Liver (tissue), 9 donors: ENCODE measurements around the gene SP7. TPM values are rescaled to one million over a fixed set of nuclear protein-coding genes. Genes with fewer than 3 reads are reported as not detected.
A peak's percentile ranks its signal among the peaks of the same experiment; 100 is the strongest.

Source experiments
- DNase-seq: peaks from one replicate; pipeline ENCODE4 v3.0.0-alpha.2; 2017; ENCODE audit warnings: low spot score
- H3K27ac ChIP-seq, 2 donors: one replicate each; pipeline ENCODE4 v1.7.0; 2013; ENCODE audit warnings: inconsistent platforms in 2 of 2, low read length in 2 of 2, control low read depth in 1 of 2, low read depth in 1 of 2, mild to moderate bottlenecking in 1 of 2
- H3K27me3 ChIP-seq, 4 donors: one replicate each; pipeline versions ENCODE4 v1.6.1 to v1.7.0; 2013; ENCODE audit warnings: low read length in 3 of 4, inconsistent platforms in 1 of 4, mild to moderate bottlenecking in 1 of 4, moderate library complexity in 1 of 4; ENCODE audit not compliant: control insufficient read depth in 4 of 4, insufficient read depth in 4 of 4
- H3K36me3 ChIP-seq, 4 donors: one replicate each; pipeline versions ENCODE4 v1.6.1 to v1.7.0; 2013; ENCODE audit warnings: low read length in 3 of 4, mild to moderate bottlenecking in 3 of 4, low read depth in 1 of 4, moderate library complexity in 1 of 4; ENCODE audit not compliant: control insufficient read depth in 4 of 4, insufficient read depth in 3 of 4
- H3K4me1 ChIP-seq, 4 donors: one replicate each; pipeline versions ENCODE4 v1.6.1 to v1.7.0; 2013; ENCODE audit warnings: low read length in 3 of 4, mild to moderate bottlenecking in 3 of 4, moderate library complexity in 1 of 4; ENCODE audit not compliant: control insufficient read depth in 4 of 4, insufficient read depth in 4 of 4
- H3K4me3 ChIP-seq, 3 donors: one replicate each; pipeline versions ENCODE4 v1.6.1 to v1.7.0; 2013; ENCODE audit warnings: low read length in 3 of 3, control low read depth in 1 of 3, low read depth in 1 of 3, mild to moderate bottlenecking in 1 of 3
- H3K9ac ChIP-seq, 2 donors: one replicate each; pipeline ENCODE4 v1.7.0; 2013; ENCODE audit warnings: low read length in 2 of 2, mild to moderate bottlenecking in 2 of 2, moderate library complexity in 2 of 2, control low read depth in 1 of 2, low read depth in 1 of 2
- H3K9me3 ChIP-seq, 4 donors: one replicate each; pipeline versions ENCODE4 v1.6.1 to v1.7.0; 2013; ENCODE audit warnings: low read length in 3 of 4; ENCODE audit not compliant: control insufficient read depth in 4 of 4
- ATF3 ChIP-seq: IDR thresholded peaks from 2 replicates; pipeline ENCODE4 v1.6.1; 2016; ENCODE audit warnings: antibody characterized with exemption
- CTCF ChIP-seq: fragments of 150-350 bp; IDR thresholded peaks from 2 replicates; pipeline ENCODE4 v1.5.1; 2017; ENCODE audit warnings: improper control_type of control experiment, low read depth, low read length; ENCODE audit not compliant: missing input control
- EGR1 ChIP-seq, 2 donors: IDR thresholded peaks; 2 replicates each; pipeline ENCODE4 v1.6.1; 2016 to 2018; ENCODE audit warnings: antibody characterized with exemption in 2 of 2, low read depth in 2 of 2
- FOXA1 ChIP-seq: IDR thresholded peaks from 2 replicates; pipeline ENCODE4 v1.6.1; 2016; ENCODE audit warnings: antibody characterized with exemption
- FOXA2 ChIP-seq: IDR thresholded peaks from 2 replicates; pipeline ENCODE4 v1.6.1; 2016; ENCODE audit warnings: antibody characterized with exemption
- GABPA ChIP-seq, 2 donors: IDR thresholded peaks in 1 of 2; conservative IDR thresholded peaks in 1 of 2; 2 replicates each; pipeline ENCODE4 v1.6.1; 2016; ENCODE audit warnings: antibody characterized with exemption in 2 of 2, mild to moderate bottlenecking in 1 of 2, moderate library complexity in 1 of 2
- HNF4A ChIP-seq, 2 donors: conservative IDR thresholded peaks; 2 replicates each; pipeline ENCODE4 v1.6.1; 2016; ENCODE audit warnings: antibody characterized with exemption in 2 of 2, mild to moderate bottlenecking in 2 of 2
- HNF4G ChIP-seq: IDR thresholded peaks from 2 replicates; pipeline ENCODE4 v1.6.1; 2016; ENCODE audit warnings: antibody characterized with exemption
- JUND ChIP-seq, 2 donors: IDR thresholded peaks; 2 replicates each; pipeline ENCODE4 v1.6.1; 2016; ENCODE audit warnings: antibody characterized with exemption in 2 of 2
- MAX ChIP-seq: IDR thresholded peaks from 2 replicates; pipeline ENCODE4 v1.6.1; 2016; ENCODE audit warnings: antibody characterized with exemption
- NR2F2 ChIP-seq: IDR thresholded peaks from 2 replicates; pipeline ENCODE4 v1.6.1; 2016; ENCODE audit warnings: antibody characterized with exemption
- RAD21 ChIP-seq, 2 donors: IDR thresholded peaks; 2 replicates each; pipeline ENCODE4 v1.6.1; 2016; ENCODE audit warnings: antibody characterized with exemption in 2 of 2, mild to moderate bottlenecking in 2 of 2
- REST ChIP-seq: IDR thresholded peaks from 2 replicates; pipeline ENCODE4 v1.6.1; 2016; ENCODE audit warnings: antibody characterized with exemption, mild to moderate bottlenecking
- RXRA ChIP-seq, 2 donors: IDR thresholded peaks; 2 replicates each; pipeline ENCODE4 v1.6.1; 2017 to 2018; ENCODE audit warnings: antibody characterized with exemption in 2 of 2, mild to moderate bottlenecking in 1 of 2
- SP1 ChIP-seq: IDR thresholded peaks from 2 replicates; pipeline ENCODE4 v1.6.1; 2018; ENCODE audit warnings: antibody characterized with exemption, mild to moderate bottlenecking
- TAF1 ChIP-seq: conservative IDR thresholded peaks from 2 replicates; pipeline ENCODE4 v1.6.1; 2016; ENCODE audit warnings: antibody characterized with exemption, mild to moderate bottlenecking
- YY1 ChIP-seq: IDR thresholded peaks from 2 replicates; pipeline ENCODE4 v1.6.1; 2016; ENCODE audit warnings: antibody characterized with exemption, mild to moderate bottlenecking
- WGBS: extraction: QIAGEN DNeasy Blood & Tissue Kit; methylation state at CpG from one replicate; pipeline ENCODE4 v1.1.7; 2013; 5-methylcytosine and 5-hydroxymethylcytosine counted together
- polyA plus RNA-seq, 2 donors: library from polyadenylated mRNA; stranded (reverse) in 1 of 2; unstranded in 1 of 2; fragments of 200-250 nt in 1 of 2; fragments of >200 nt in 1 of 2; fragmentation: Nextera tagmentation in 1 of 2; extraction: Ambion mirVana in 1 of 2; gene quantifications; one replicate each; pipeline versions ENCODE4 v1.2.1 to v1.2.3, GENCODE V29; 2013 to 2015
- total RNA-seq, 2 donors: library from RNA; depleted of rRNA; stranded (reverse); fragments of >200 nt; gene quantifications; one replicate each; pipeline ENCODE4 v1.2.3, GENCODE V29; 2014
- donor health status: healthy.
- donor health status: healthy.
- donor health status: healthy.
- donor health status: healthy.
- donor health status: healthy.

The SP7 gene
- total and polyA plus RNA-seq, 4 donors: not detected

GRCh38 chr12:53346491-53346890, 10.3 kb upstream of the SP7 start:
- DNase-seq: no peak
- Histone ChIP-seq H3K27ac (no peak overlapping the region), H3K9ac (no peak overlapping the region), H3K9me3 (no peaks in the 10 kb centered on the region), H3K27me3 (no peaks in the 10 kb centered on the region), H3K4me1 (peaks cover 0 to 11% (median 3%) of the 10 kb centered on the region in 4 donors), H3K4me3 (no peak overlapping the region), H3K36me3 (no peaks in the 10 kb centered on the region)
- 95% methylated on average over 1 of the region's 1 CpG for WGBS
- no peak for TF ChIP-seq GABPA (IDR thresholded peaks at IDR 0.05 in 1 of 2, conservative IDR thresholded peaks at IDR 0.05 in 1 of 2)
- no peak for TF ChIP-seq JUND (IDR thresholded peaks at IDR 0.05)

- peaks cover 0 to 11% (median 3%) of the 10 kb centered on the region in 4 donors for H3K4me1 ChIP-seq
- peak overlapping the region in 1 of 3 donors; percentile 64 for H3K4me3 ChIP-seq
- WGBS: 41% methylated on average over 10 of the region's 10 CpGs
- H3K27ac ChIP-seq: peak overlapping the region in 1 of 2 donors; percentile 44
- H3K36me3 ChIP-seq: no peaks in the 10 kb centered on the region
- no peaks in the 10 kb centered on the region for H3K9me3 ChIP-seq
- TF ChIP-seq FOXA2 (no peak), NR2F2 (peak; percentile 22), ATF3 (no peak), HNF4A (conservative IDR thresholded peaks at IDR 0.05) (no peak), MAX (no peak), CTCF (no peak)
- DNase-seq: no peak
- H3K27me3 ChIP-seq: no peaks in the 10 kb centered on the region
- H3K9ac ChIP-seq: no peak overlapping the region
These were observed 9.5 kb upstream of the SP7 start for GRCh38 chr12:53345486-53346188.

GRCh38 chr12:53344824-53345485, 8.8 kb upstream of the SP7 start:
- H3K4me1 ChIP-seq: peaks cover 0 to 11% (median 3%) of the 10 kb centered on the region in 4 donors
- peak; percentile 77 for DNase-seq
- no peak overlapping the region for H3K9ac ChIP-seq
- H3K27me3 ChIP-seq: no peaks in the 10 kb centered on the region
- H3K27ac ChIP-seq: peak overlapping the region in 1 of 2 donors; percentile 44
- H3K9me3 ChIP-seq: no peaks in the 10 kb centered on the region
- under 1% methylated on average over 50 of the region's 50 CpGs for WGBS
- no peak for TF ChIP-seq FOXA2
- TF ChIP-seq ATF3: no peak
- no peak for TF ChIP-seq MAX
- no peak for TF ChIP-seq FOXA1
- no peak for TF ChIP-seq HNF4A (conservative IDR thresholded peaks at IDR 0.05)
- TF ChIP-seq HNF4G: no peak
- no peak for TF ChIP-seq REST
- TF ChIP-seq NR2F2: no peak
- TF ChIP-seq RAD21 (IDR thresholded peaks at IDR 0.05): peak; percentile 78 to 82
- TF ChIP-seq CTCF: peak; percentile 50
- no peak for TF ChIP-seq TAF1
- no peak for TF ChIP-seq EGR1 (IDR thresholded peaks at IDR 0.05; ENCODE audit: low read depth in 2 of 2)
- TF ChIP-seq SP1: no peak
- no peak for TF ChIP-seq YY1
- TF ChIP-seq RXRA (IDR thresholded peaks at IDR 0.05): no peak
- no peak for TF ChIP-seq GABPA (IDR thresholded peaks at IDR 0.05 in 1 of 2, conservative IDR thresholded peaks at IDR 0.05 in 1 of 2)
- H3K4me3 ChIP-seq: peak overlapping the region; percentile 33 to 64 (median 57)
- no peaks in the 10 kb centered on the region for H3K36me3 ChIP-seq
